CD4-positive, CD25-positive, alpha-beta regulatory T cell (primary cell): Measurements from ENCODE around the gene SERAC1. TPM values are rescaled to one million over a fixed set of nuclear protein-coding genes. Genes with fewer than 3 reads are reported as not detected.

Experiments
- ATAC-seq, 2 donors: fragments of 150-1000 bp; cut with Tn5 transposase; one replicate each; pipeline ENCODE4 v1.10.0; 2021; ENCODE audit warnings: low read depth in 2 of 2, moderate number of reproducible peaks in 2 of 2, moderate library complexity in 1 of 2
- DNase-seq, 3 donors: peaks; one replicate each; pipeline versions ENCODE4 v3.0.0 to v3.0.0-alpha.2; 2012 to 2022; ENCODE audit warnings: mixed read lengths in 1 of 3
- H3K27ac ChIP-seq: one replicate; pipeline ENCODE4 v1.7.0; 2013; ENCODE audit warnings: mild to moderate bottlenecking, low read length; ENCODE audit not compliant: insufficient read depth, poor library complexity, severe bottlenecking
- H3K27me3 ChIP-seq: one replicate; pipeline ENCODE4 v1.7.0; 2013; ENCODE audit warnings: low read length; ENCODE audit not compliant: control insufficient read depth, insufficient read depth
- H3K36me3 ChIP-seq: one replicate; pipeline ENCODE4 v1.7.0; 2013; ENCODE audit warnings: mild to moderate bottlenecking, low read length, moderate library complexity; ENCODE audit not compliant: control insufficient read depth, insufficient read depth
- H3K4me1 ChIP-seq: 2 replicates; pipeline ENCODE4 v1.7.0; 2013; ENCODE audit warnings: mild to moderate bottlenecking, low read length; ENCODE audit not compliant: insufficient read depth, control insufficient read depth, poor library complexity, severe bottlenecking
- H3K4me3 ChIP-seq: one replicate; pipeline ENCODE4 v1.7.0; 2013; ENCODE audit warnings: low read depth, mild to moderate bottlenecking, low read length, moderate library complexity
- H3K9me3 ChIP-seq, 2 experiments: 1 replicate in 1 of 2; 2 replicates in 1 of 2; pipeline ENCODE4 v1.7.0; 2013; ENCODE audit warnings: low read length in 2 of 2, mild to moderate bottlenecking in 1 of 2, moderate library complexity in 1 of 2; ENCODE audit not compliant: control insufficient read depth in 2 of 2
- H3K27ac Mint-ChIP-seq, 3 donors: one replicate each; pipeline ENCODE4 v1.8.0; 2020 to 2022; ENCODE audit warnings: mild to moderate bottlenecking in 3 of 3, mixed read lengths in 3 of 3, moderate library complexity in 2 of 3
- H3K27me3 Mint-ChIP-seq: one replicate; pipeline ENCODE4 v1.8.0; 2022; ENCODE audit warnings: mild to moderate bottlenecking, mixed read lengths
- H3K36me3 Mint-ChIP-seq: one replicate; pipeline ENCODE4 v1.8.0; 2020; ENCODE audit warnings: mixed read lengths
- H3K4me1 Mint-ChIP-seq, 4 donors: one replicate each; pipeline ENCODE4 v1.8.0; 2020 to 2022; ENCODE audit warnings: mixed read lengths in 4 of 4, mild to moderate bottlenecking in 1 of 4
- H3K4me3 Mint-ChIP-seq, 4 donors: one replicate each; pipeline ENCODE4 v1.8.0; 2020 to 2022; ENCODE audit warnings: mild to moderate bottlenecking in 4 of 4, mixed read lengths in 4 of 4, moderate library complexity in 3 of 4
- H3K9me3 Mint-ChIP-seq, 7 donors: one replicate each; pipeline ENCODE4 v1.8.0; 2020 to 2022; ENCODE audit warnings: mixed read lengths in 7 of 7, mild to moderate bottlenecking in 3 of 7, moderate library complexity in 2 of 7
- polyA plus RNA-seq, 4 donors: library from polyadenylated mRNA; unstranded; fragments of 300-500 nt; fragmentation: Illumina TruSeq; gene quantifications; one replicate each; pipeline ENCODE4 v1.2.3, GENCODE V29; 2021
- total RNA-seq: library from RNA; stranded (reverse); gene quantifications from one replicate; pipeline ENCODE4 v1.2.3, GENCODE V29; 2022

The SERAC1 gene
- total and polyA plus RNA-seq, 5 donors from 2014 or later = 1.3 to 4.8 (median 2.7) TPM

GRCh38 chr6:158073776-158074175, 94.3 kb downstream of the SERAC1 start:
- no peaks in the 10 kb centered on the region for H3K27me3 Mint-ChIP-seq
- H3K36me3 ChIP-seq = peaks cover 35% of the 10 kb centered on the region
- no peaks in the 10 kb centered on the region for H3K27me3 ChIP-seq
- H3K4me3 ChIP-seq = no peak overlapping the region
- H3K9me3 Mint-ChIP-seq = no peaks in the 10 kb centered on the region
- no peak for ATAC-seq
- H3K4me1 Mint-ChIP-seq = peaks cover 0 to 13% (median 6%) of the 10 kb centered on the region in 4 donors
- H3K4me1 ChIP-seq = peaks cover 4% of the 10 kb centered on the region
- H3K4me3 Mint-ChIP-seq = no peak overlapping the region
- no peak for DNase-seq
- peaks cover 52% of the 10 kb centered on the region for H3K36me3 Mint-ChIP-seq
- H3K27ac Mint-ChIP-seq = peak overlapping the region in 1 of 3 donors; percentile 65
- no peak overlapping the region for H3K27ac ChIP-seq
- no peaks in the 10 kb centered on the region for H3K9me3 ChIP-seq

GRCh38 chr6:158072083-158072721, 95.9 kb downstream of the SERAC1 start:
- H3K36me3 ChIP-seq = peaks cover 24% of the 10 kb centered on the region
- H3K4me3 ChIP-seq = peak overlapping the region; percentile 32
- no peaks in the 10 kb centered on the region for H3K9me3 ChIP-seq
- H3K9me3 Mint-ChIP-seq = no peaks in the 10 kb centered on the region
- DNase-seq = peak; percentile 31 to 79 (median 60)
- peak; percentile 64 to 72 for ATAC-seq
- H3K27me3 ChIP-seq = no peaks in the 10 kb centered on the region
- H3K27me3 Mint-ChIP-seq = no peaks in the 10 kb centered on the region
- peak overlapping the region in 1 of 4 donors; percentile 70 for H3K4me3 Mint-ChIP-seq
- peaks cover 4% of the 10 kb centered on the region for H3K4me1 ChIP-seq
- no peak overlapping the region for H3K27ac ChIP-seq
- peak overlapping the region in 2 of 3 donors; percentile 40 to 59 for H3K27ac Mint-ChIP-seq
- peaks cover 0 to 13% (median 6%) of the 10 kb centered on the region in 4 donors for H3K4me1 Mint-ChIP-seq
- H3K36me3 Mint-ChIP-seq = peaks cover 42% of the 10 kb centered on the region

GRCh38 chr6:158071121-158072082, 96.7 kb downstream of the SERAC1 start:
- Histone ChIP-seq H3K4me3 (no peak overlapping the region), H3K4me1 (peaks cover 4% of the 10 kb centered on the region), H3K27ac (no peak overlapping the region), H3K27me3 (no peaks in the 10 kb centered on the region), H3K36me3 (peaks cover 24% of the 10 kb centered on the region), H3K9me3 (no peaks in the 10 kb centered on the region)
- H3K27ac Mint-ChIP-seq = peak overlapping the region in 1 of 3 donors; percentile 59
- no peaks in the 10 kb centered on the region for H3K27me3 Mint-ChIP-seq
- peak overlapping the region in 1 of 4 donors; percentile 70 for H3K4me3 Mint-ChIP-seq
- ATAC-seq (no peak), DNase-seq (no peak)
- H3K9me3 Mint-ChIP-seq = no peaks in the 10 kb centered on the region
- peaks cover 42% of the 10 kb centered on the region for H3K36me3 Mint-ChIP-seq
- peaks cover 0 to 13% (median 6%) of the 10 kb centered on the region in 4 donors for H3K4me1 Mint-ChIP-seq

- Histone ChIP-seq H3K4me3 (no peak overlapping the region), H3K27me3 (no peaks in the 10 kb centered on the region), H3K36me3 (peaks cover 22% of the 10 kb centered on the region), H3K9me3 (no peaks in the 10 kb centered on the region), H3K4me1 (peaks cover 4% of the 10 kb centered on the region), H3K27ac (no peak overlapping the region)
- no peaks in the 10 kb centered on the region for H3K9me3 Mint-ChIP-seq
- no peaks in the 10 kb centered on the region for H3K27me3 Mint-ChIP-seq
- no peak overlapping the region for H3K4me3 Mint-ChIP-seq
- ATAC-seq (no peak), DNase-seq (no peak)
- peaks cover 41% of the 10 kb centered on the region for H3K36me3 Mint-ChIP-seq
- no peak overlapping the region for H3K27ac Mint-ChIP-seq
- peaks cover 0 to 13% (median 6%) of the 10 kb centered on the region in 4 donors for H3K4me1 Mint-ChIP-seq
These were observed 97.5 kb downstream of the SERAC1 start for GRCh38 chr6:158070513-158070912.

GRCh38 chr6:158069800-158070195, 98.3 kb downstream of the SERAC1 start:
- Mint-ChIP-seq H3K36me3 (peaks cover 40% of the 10 kb centered on the region), H3K4me1 (peaks cover 0 to 13% (median 6%) of the 10 kb centered on the region in 4 donors), H3K27ac (peak overlapping the region in 1 of 3 donors; percentile 42), H3K4me3 (no peak overlapping the region), H3K27me3 (no peaks in the 10 kb centered on the region), H3K9me3 (no peaks in the 10 kb centered on the region)
- H3K4me1 ChIP-seq = peaks cover 4% of the 10 kb centered on the region
- no peak overlapping the region for H3K4me3 ChIP-seq
- no peaks in the 10 kb centered on the region for H3K9me3 ChIP-seq
- peaks cover 22% of the 10 kb centered on the region for H3K36me3 ChIP-seq
- no peak overlapping the region for H3K27ac ChIP-seq
- no peak for ATAC-seq
- DNase-seq = no peak
- no peaks in the 10 kb centered on the region for H3K27me3 ChIP-seq

GRCh38 chr6:158068893-158069799, 98.9 kb downstream of the SERAC1 start:
- H3K4me1 Mint-ChIP-seq = peaks cover 0 to 13% (median 6%) of the 10 kb centered on the region in 4 donors
- H3K4me3 Mint-ChIP-seq = no peak overlapping the region
- H3K27me3 Mint-ChIP-seq = no peaks in the 10 kb centered on the region
- peaks cover 26% of the 10 kb centered on the region for H3K36me3 ChIP-seq
- peaks cover 35% of the 10 kb centered on the region for H3K36me3 Mint-ChIP-seq
- H3K4me1 ChIP-seq = peaks cover 4% of the 10 kb centered on the region
- DNase-seq (no peak), ATAC-seq (no peak)
- no peaks in the 10 kb centered on the region for H3K27me3 ChIP-seq
- H3K27ac Mint-ChIP-seq = peak overlapping the region; percentile 42 to 84 (median 72)
- H3K4me3 ChIP-seq = no peak overlapping the region
- no peaks in the 10 kb centered on the region for H3K9me3 ChIP-seq
- H3K27ac ChIP-seq = no peak overlapping the region
- H3K9me3 Mint-ChIP-seq = no peaks in the 10 kb centered on the region
